SK-N-MC (cell line): ENCODE measurements around the gene CDH4.

Experiments
- EZH2 ChIP-seq: fragments of 200-600 bp; sonication (generic); IDR thresholded peaks from one replicate; pipeline ENCODE4 v1.6.1; 2017; ENCODE audit warnings: antibody characterized with exemption
- POLR2AphosphoS5 ChIP-seq: IDR thresholded peaks from 2 replicates; pipeline ENCODE4 v1.6.1; 2012; ENCODE audit warnings: mild to moderate bottlenecking, low read depth, low read length, borderline replicate concordance

DNA sequence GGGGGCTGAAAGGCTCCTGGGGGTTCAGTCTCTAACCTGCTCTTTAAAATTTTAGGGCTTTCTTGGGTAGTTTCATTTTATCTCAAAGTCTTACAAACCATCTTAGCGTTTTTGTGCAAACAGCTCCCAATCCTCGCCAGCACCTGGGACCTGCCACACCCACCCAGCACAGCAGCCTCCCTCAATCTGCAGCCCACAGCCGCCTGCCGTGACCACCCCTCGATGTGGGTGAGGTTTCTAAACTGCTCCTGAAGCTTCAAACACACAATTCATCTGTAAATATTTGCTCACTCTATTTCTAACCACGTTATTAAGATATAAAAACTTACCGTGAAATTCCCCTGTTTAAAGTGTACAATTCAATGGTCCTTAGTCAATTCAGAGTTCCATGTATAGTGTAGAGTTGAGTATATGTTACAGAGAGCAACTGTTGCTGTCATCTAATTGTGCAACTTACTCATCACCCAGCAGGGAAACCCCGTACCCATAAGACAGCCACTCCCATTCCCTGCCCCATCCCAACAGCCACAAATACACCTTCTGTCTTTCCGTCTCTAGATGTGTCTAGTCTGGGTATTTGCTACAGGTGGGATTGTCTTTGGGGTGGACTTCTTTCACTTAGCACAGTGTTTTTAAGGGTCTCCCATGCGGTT, 432.6 kb downstream of the CDH4 start:
- TF ChIP-seq EZH2: no peak
- TF ChIP-seq POLR2AphosphoS5: no peak
